ENCODE data around the gene CHP1. TPM values are rescaled to one million over a fixed set of nuclear protein-coding genes. Genes with fewer than 3 reads are reported as not detected.

The CHP1 gene
- total and polyA plus RNA-seq, 2 of the 8 experiments (the other 6 are each of a cell fraction or from before 2014, with no cell fraction given) = 45.2 to 89.0 TPM

- H3K4me2 ChIP-seq (ENCODE audit: insufficient read depth in 1 of 2, low read depth in 2 of 2, low read length in 2 of 2) = no peak overlapping the region
- H3K4me1 ChIP-seq (replicated peaks in 1 of 4; ENCODE audit: control insufficient read depth in 3 of 4, insufficient read depth in 4 of 4, low read length in 3 of 4) = no peaks in the 10 kb centered on the region; a peak in 2 of 7 replicates
- H3K23ac ChIP-seq (ENCODE audit: insufficient read length) = no peak overlapping the region
- no peak overlapping the region for H2BK120ac ChIP-seq (replicated peaks; ENCODE audit: low read depth, low read length)
- H2BK12ac ChIP-seq (ENCODE audit: low read depth, low read length) = no peak overlapping the region
- H3K14ac ChIP-seq (ENCODE audit: insufficient read length) = no peak overlapping the region
- H4K8ac ChIP-seq (ENCODE audit: extremely low read depth, insufficient read depth, low read length) = no peak overlapping the region
- no peak overlapping the region for H4K5ac ChIP-seq (ENCODE audit: insufficient read length, low read depth, low read length)
- H2BK5ac ChIP-seq (ENCODE audit: low read depth, low read length) = no peak overlapping the region
- H3K36me3 ChIP-seq (ENCODE audit: control insufficient read depth in 2 of 4, insufficient read depth in 4 of 4, low read length in 3 of 4) = no peaks in the 10 kb centered on the region
- H3K9me3 ChIP-seq (ENCODE audit: insufficient read depth in 2 of 2, low read depth in 1 of 2, low read length in 1 of 2) = no peaks in the 10 kb centered on the region
- POLR2A ChIA-PET (ENCODE audit: partially characterized antibody) = interaction anchor here (1.2 kb wide), 1 partner anchor 11 kb away, joined by 4 read pairs; no protein-coding TSS in a partner anchor
- peaks cover 0 to 4% of the 10 kb centered on the region in 2 experiments for H4K20me1 ChIP-seq (replicated peaks in 1 of 2; ENCODE audit: control insufficient read depth in 1 of 2, insufficient read depth in 2 of 2, low read length in 2 of 2)
- no peak overlapping the region for H3K27ac ChIP-seq (ENCODE audit: low read depth, low read length)
- peaks cover 2% of the 10 kb centered on the region; the same call in 1 of the 2 replicates for H3K79me1 ChIP-seq (ENCODE audit: low read depth, low read length)
- FAIRE-seq (no peak), DNase-seq (ENCODE audit: low read depth in 1 of 2, low spot score in 2 of 2) (no peak)
- H2AK5ac ChIP-seq (ENCODE audit: low read depth, low read length) = no peak overlapping the region
- no peak overlapping the region for H3K18ac ChIP-seq (ENCODE audit: extremely low read depth, low read length)
- peaks cover 0 to 29% of the 10 kb centered on the region in 2 experiments; a peak in 2 of 4 replicates for H3K79me2 ChIP-seq (ENCODE audit: control insufficient read depth in 1 of 2, insufficient read depth in 2 of 2, low read length in 2 of 2)
- CTCF ChIA-PET (ENCODE audit: partially characterized antibody) = interaction anchor here (0.7 kb wide), 1 partner anchor 14 kb away, joined by 3 read pairs; no protein-coding TSS in a partner anchor
- no peak overlapping the region for H3K9ac ChIP-seq (replicated peaks in 1 of 4; ENCODE audit: extremely low read depth in 1 of 4, low read depth in 3 of 4, low read length in 3 of 4)
- no peak overlapping the region for H3K4ac ChIP-seq (replicated peaks; ENCODE audit: insufficient read length, low read depth, low read length)
- H4K91ac ChIP-seq (replicated peaks; ENCODE audit: insufficient read length, low read length) = no peak overlapping the region
- no peak overlapping the region for H2BK15ac ChIP-seq (ENCODE audit: low read length)
- no peak overlapping the region for H3K4me3 ChIP-seq (ENCODE audit: extremely low read depth in 1 of 4, insufficient read depth in 2 of 4, low read depth in 3 of 4, low read length in 4 of 4)
- peaks cover 5% of the 10 kb centered on the region for H3K23me2 ChIP-seq (ENCODE audit: low read depth, low read length)
- TF ChIP-seq RBBP5 (IDR thresholded peaks at IDR 0.05; ENCODE audit: borderline replicate concordance, low read depth, low read length) (no peak), KDM5A (IDR thresholded peaks at IDR 0.05; ENCODE audit: low read length) (no peak)
- H2BK20ac ChIP-seq (ENCODE audit: low read length) = no peak overlapping the region
- H3K56ac ChIP-seq (replicated peaks; ENCODE audit: insufficient read length, low read depth, low read length) = no peak overlapping the region
- H3K27me3 ChIP-seq (replicated peaks in 1 of 4; ENCODE audit: control insufficient read depth in 3 of 4, extremely low read depth in 1 of 4, insufficient read depth in 3 of 4, low read length in 3 of 4) = no peaks in the 10 kb centered on the region
- no peak overlapping the region for H2AFZ ChIP-seq (ENCODE audit: low read length)
Observed at GRCh38 chr15:41235929-41236328, 4.9 kb downstream of the CHP1 start.
